WTC11 (cell line): ENCODE data around the gene PTPN12. TPM values are rescaled to one million over a fixed set of nuclear protein-coding genes. Genes with fewer than 3 reads are reported as not detected.

Experiments
- ATAC-seq: fragments of 200-7000 bp; cut with Tn5 transposase; 2 replicates; pipeline ENCODE4 v1.10.0; 2021; ENCODE audit warnings: mild to moderate bottlenecking, moderate library complexity
- CTCF ChIA-PET: fragments of 300-600 bp; sonication (Branson Sonifier 250); formaldehyde crosslinking; loops from one replicate; lab custom pipeline; 2021; ENCODE audit warnings: antibody characterized with exemption; lab: Charles Lee
- POLR2A ChIA-PET: fragments of 350-600 bp; sonication (Branson Sonifier 250); formaldehyde crosslinking; loops from one replicate; lab custom pipeline; 2021; ENCODE audit warnings: antibody characterized with exemption; lab: Charles Lee
- DNase-seq: peaks from one replicate; pipeline ENCODE4 v3.0.0; 2021; ENCODE audit warnings: low spot score
- H3K27ac Mint-ChIP-seq: 2 replicates; pipeline ENCODE4 v1.8.0; 2021; ENCODE audit warnings: mixed read lengths
- H3K27me3 Mint-ChIP-seq: 2 replicates; pipeline ENCODE4 v1.8.0; 2021; ENCODE audit warnings: low read depth, mild to moderate bottlenecking, moderate library complexity, mixed read lengths
- H3K36me3 Mint-ChIP-seq: 2 replicates; pipeline ENCODE4 v1.8.0; 2021; ENCODE audit warnings: mixed read lengths
- H3K4me1 Mint-ChIP-seq: 2 replicates; pipeline ENCODE4 v1.8.0; 2022; ENCODE audit warnings: mixed read lengths
- H3K4me3 Mint-ChIP-seq: 2 replicates; pipeline ENCODE4 v1.8.0; 2021; ENCODE audit warnings: mild to moderate bottlenecking, moderate library complexity, mixed read lengths
- H3K9me3 Mint-ChIP-seq: 2 replicates; pipeline ENCODE4 v1.8.0; 2021; ENCODE audit warnings: mixed read lengths
- E2F5 ChIP-seq: sonication (generic); formaldehyde crosslinking; IDR thresholded peaks from 2 replicates; pipeline ENCODE4 v1.8.1; 2022; ENCODE audit warnings: mild to moderate bottlenecking, moderate library complexity, missing genetic modification reagents
- ERG ChIP-seq: fragments of 250-450 bp; sonication (Bioruptor Pico); IDR thresholded peaks from 2 replicates; pipeline ENCODE4 v1.8.0; 2021; ENCODE audit warnings: mild to moderate bottlenecking
- FOXP1 ChIP-seq: sonication (generic); formaldehyde crosslinking; IDR thresholded peaks from 2 replicates; pipeline ENCODE4 v1.8.0; 2022; ENCODE audit warnings: missing genetic modification reagents, mild to moderate bottlenecking, moderate library complexity, borderline replicate concordance
- GABPB1 ChIP-seq: sonication (generic); formaldehyde crosslinking; IDR thresholded peaks from 2 replicates; pipeline ENCODE4 v1.8.1; 2023; ENCODE audit warnings: mild to moderate bottlenecking, missing genetic modification reagents
- HMGA2 ChIP-seq: fragments of 250-450 bp; sonication (Bioruptor Pico); IDR thresholded peaks from 2 replicates; pipeline ENCODE4 v1.4.0; 2021; ENCODE audit warnings: mild to moderate bottlenecking, moderate library complexity
- IRF2 ChIP-seq: sonication (generic); formaldehyde crosslinking; IDR thresholded peaks from 2 replicates; pipeline ENCODE4 v1.8.0; 2022; ENCODE audit warnings: low read depth, missing genetic modification reagents, borderline replicate concordance
- MYBL2 ChIP-seq: sonication (generic); formaldehyde crosslinking; IDR thresholded peaks from 2 replicates; pipeline ENCODE4 v1.8.1; 2023; ENCODE audit warnings: mild to moderate bottlenecking, moderate library complexity, missing genetic modification reagents
- NFATC4 ChIP-seq: fragments of 250-450 bp; sonication (Bioruptor Pico); IDR thresholded peaks from 2 replicates; pipeline ENCODE4 v1.9.0; 2021; ENCODE audit warnings: mild to moderate bottlenecking
- NR3C1 ChIP-seq: sonication (generic); formaldehyde crosslinking; conservative IDR thresholded peaks from 2 replicates; pipeline ENCODE4 v1.8.1; 2023; ENCODE audit warnings: low read depth, mild to moderate bottlenecking, missing genetic modification reagents
- SP1 ChIP-seq: sonication (generic); formaldehyde crosslinking; conservative IDR thresholded peaks from 2 replicates; pipeline ENCODE4 v1.8.1; 2022; ENCODE audit warnings: missing genetic modification reagents
- TP53 ChIP-seq: sonication (generic); formaldehyde crosslinking; IDR thresholded peaks from 2 replicates; pipeline ENCODE4 v1.8.1; 2023; ENCODE audit warnings: mild to moderate bottlenecking, missing genetic modification reagents
- ZMAT4 ChIP-seq: fragments of 250-450 bp; sonication (Bioruptor Pico); IDR thresholded peaks from 2 replicates; pipeline ENCODE4 v1.9.0; 2021; ENCODE audit warnings: mild to moderate bottlenecking
- ZNF121 ChIP-seq: sonication (generic); formaldehyde crosslinking; IDR thresholded peaks from 2 replicates; pipeline ENCODE4 v1.8.0; 2023; ENCODE audit warnings: missing genetic modification reagents
- total RNA-seq: library from RNA; stranded (reverse); gene quantifications from 3 replicates; pipeline ENCODE4 v1.2.3, GENCODE V29; 2021
- TF ChIP-seq, protein P1 (sequence below): sonication (generic); formaldehyde crosslinking; IDR thresholded peaks from 2 replicates; pipeline ENCODE4 v1.8.1; 2022; ENCODE audit warnings: missing genetic modification reagents, borderline replicate concordance
- TF ChIP-seq, protein P2 (sequence below): fragments of 250-450 bp; sonication (Bioruptor Pico); IDR thresholded peaks from 2 replicates; pipeline ENCODE4 v1.9.0; 2021; ENCODE audit warnings: moderate library complexity, mild to moderate bottlenecking, inconsistent platforms, borderline replicate concordance
- TF ChIP-seq, protein P3 (sequence below): sonication (generic); formaldehyde crosslinking; IDR thresholded peaks from 2 replicates; pipeline ENCODE4 v1.8.0; 2023; ENCODE audit warnings: missing genetic modification reagents, mild to moderate bottlenecking, borderline replicate concordance
- TF ChIP-seq, protein P4 (sequence below): fragments of 250-450 bp; sonication (Bioruptor Pico); conservative IDR thresholded peaks from 2 replicates; pipeline ENCODE4 v1.9.0; 2021; ENCODE audit warnings: mild to moderate bottlenecking

Gene PTPN12
- total RNA-seq, 1 experiment from 2014 or later = 102 TPM

DNA sequence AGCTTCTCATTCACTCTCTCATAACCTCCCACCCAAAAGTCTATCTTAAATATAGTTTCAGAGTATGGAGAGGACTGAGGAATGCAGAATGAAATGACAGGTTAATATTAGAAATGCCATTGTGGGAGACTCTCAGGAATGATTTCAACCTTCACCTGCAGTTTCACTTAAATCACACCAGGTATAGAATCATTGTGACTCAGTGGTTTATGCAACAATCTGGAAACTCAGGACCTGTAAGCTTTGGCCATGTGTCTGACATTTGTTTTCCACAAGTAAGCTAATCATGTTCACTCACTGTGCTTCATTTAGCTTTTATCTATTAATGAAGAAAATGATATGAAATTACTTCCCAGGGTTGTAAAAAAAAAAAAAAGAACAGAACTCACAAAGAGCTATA lies 8.7 kb upstream of the PTPN12 start:
- Mint-ChIP-seq H3K36me3 (no peaks in the 10 kb centered on the region), H3K9me3 (no peaks in the 10 kb centered on the region), H3K27ac (no peak overlapping the region), H3K4me1 (no peaks in the 10 kb centered on the region), H3K4me3 (no peak overlapping the region), H3K27me3 (no peaks in the 10 kb centered on the region)
- DNase-seq = no peak
- ChIA-PET POLR2A (no interaction called here), CTCF (interaction anchor here (0.6 kb wide), 1 partner anchor 23 kb away, joined by 3 read pairs; no protein-coding TSS in a partner anchor)
- ATAC-seq = no peak
- TF ChIP-seq ZMAT4 (CRISPR knock-in tag) = no peak
- no peak for TF ChIP-seq FOXP1 (CRISPR knock-in tag)
- TF ChIP-seq, protein P1, sequence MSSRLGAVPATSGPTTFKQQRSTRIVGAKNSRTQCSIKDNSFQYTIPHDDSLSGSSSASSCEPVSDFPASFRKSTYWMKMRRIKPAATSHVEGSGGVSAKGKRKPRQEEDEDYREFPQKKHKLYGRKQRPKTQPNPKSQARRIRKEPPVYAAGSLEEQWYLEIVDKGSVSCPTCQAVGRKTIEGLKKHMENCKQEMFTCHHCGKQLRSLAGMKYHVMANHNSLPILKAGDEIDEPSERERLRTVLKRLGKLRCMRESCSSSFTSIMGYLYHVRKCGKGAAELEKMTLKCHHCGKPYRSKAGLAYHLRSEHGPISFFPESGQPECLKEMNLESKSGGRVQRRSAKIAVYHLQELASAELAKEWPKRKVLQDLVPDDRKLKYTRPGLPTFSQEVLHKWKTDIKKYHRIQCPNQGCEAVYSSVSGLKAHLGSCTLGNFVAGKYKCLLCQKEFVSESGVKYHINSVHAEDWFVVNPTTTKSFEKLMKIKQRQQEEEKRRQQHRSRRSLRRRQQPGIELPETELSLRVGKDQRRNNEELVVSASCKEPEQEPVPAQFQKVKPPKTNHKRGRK (CRISPR knock-in tag) = no peak
- TF ChIP-seq, protein P2, sequence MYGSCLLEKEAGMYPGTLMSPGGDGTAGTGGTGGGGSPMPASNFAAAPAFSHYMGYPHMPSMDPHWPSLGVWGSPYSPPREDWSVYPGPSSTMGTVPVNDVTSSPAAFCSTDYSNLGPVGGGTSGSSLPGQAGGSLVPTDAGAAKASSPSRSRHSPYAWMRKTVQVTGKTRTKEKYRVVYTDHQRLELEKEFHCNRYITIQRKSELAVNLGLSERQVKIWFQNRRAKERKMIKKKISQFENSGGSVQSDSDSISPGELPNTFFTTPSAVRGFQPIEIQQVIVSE = no peak
- TF ChIP-seq E2F5 (CRISPR knock-in tag) = no peak
- TF ChIP-seq, protein P3, sequence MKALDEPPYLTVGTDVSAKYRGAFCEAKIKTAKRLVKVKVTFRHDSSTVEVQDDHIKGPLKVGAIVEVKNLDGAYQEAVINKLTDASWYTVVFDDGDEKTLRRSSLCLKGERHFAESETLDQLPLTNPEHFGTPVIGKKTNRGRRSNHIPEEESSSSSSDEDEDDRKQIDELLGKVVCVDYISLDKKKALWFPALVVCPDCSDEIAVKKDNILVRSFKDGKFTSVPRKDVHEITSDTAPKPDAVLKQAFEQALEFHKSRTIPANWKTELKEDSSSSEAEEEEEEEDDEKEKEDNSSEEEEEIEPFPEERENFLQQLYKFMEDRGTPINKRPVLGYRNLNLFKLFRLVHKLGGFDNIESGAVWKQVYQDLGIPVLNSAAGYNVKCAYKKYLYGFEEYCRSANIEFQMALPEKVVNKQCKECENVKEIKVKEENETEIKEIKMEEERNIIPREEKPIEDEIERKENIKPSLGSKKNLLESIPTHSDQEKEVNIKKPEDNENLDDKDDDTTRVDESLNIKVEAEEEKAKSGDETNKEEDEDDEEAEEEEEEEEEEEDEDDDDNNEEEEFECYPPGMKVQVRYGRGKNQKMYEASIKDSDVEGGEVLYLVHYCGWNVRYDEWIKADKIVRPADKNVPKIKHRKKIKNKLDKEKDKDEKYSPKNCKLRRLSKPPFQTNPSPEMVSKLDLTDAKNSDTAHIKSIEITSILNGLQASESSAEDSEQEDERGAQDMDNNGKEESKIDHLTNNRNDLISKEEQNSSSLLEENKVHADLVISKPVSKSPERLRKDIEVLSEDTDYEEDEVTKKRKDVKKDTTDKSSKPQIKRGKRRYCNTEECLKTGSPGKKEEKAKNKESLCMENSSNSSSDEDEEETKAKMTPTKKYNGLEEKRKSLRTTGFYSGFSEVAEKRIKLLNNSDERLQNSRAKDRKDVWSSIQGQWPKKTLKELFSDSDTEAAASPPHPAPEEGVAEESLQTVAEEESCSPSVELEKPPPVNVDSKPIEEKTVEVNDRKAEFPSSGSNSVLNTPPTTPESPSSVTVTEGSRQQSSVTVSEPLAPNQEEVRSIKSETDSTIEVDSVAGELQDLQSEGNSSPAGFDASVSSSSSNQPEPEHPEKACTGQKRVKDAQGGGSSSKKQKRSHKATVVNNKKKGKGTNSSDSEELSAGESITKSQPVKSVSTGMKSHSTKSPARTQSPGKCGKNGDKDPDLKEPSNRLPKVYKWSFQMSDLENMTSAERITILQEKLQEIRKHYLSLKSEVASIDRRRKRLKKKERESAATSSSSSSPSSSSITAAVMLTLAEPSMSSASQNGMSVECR (CRISPR knock-in tag) = no peak

DNA sequence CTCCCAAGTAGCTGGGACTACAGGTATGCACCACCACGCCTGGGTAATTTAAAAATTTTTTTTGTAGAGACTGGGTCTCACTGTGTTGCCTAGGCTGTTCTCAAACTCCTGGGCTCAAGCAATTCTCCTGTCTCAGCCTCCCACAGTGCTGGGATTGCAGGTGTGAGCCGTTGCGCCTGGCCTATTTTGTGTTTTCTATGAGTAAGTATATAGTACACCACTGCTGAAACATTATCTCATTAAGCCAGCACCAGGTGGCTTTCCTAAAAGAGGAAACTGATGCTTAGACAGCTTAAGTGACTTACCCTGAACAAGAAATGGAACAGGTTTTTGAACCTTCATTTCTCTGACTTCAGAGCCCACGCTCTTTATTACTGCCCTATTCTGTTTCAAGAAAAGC lies 7.8 kb upstream of the PTPN12 start:
- TF ChIP-seq, protein P4, sequence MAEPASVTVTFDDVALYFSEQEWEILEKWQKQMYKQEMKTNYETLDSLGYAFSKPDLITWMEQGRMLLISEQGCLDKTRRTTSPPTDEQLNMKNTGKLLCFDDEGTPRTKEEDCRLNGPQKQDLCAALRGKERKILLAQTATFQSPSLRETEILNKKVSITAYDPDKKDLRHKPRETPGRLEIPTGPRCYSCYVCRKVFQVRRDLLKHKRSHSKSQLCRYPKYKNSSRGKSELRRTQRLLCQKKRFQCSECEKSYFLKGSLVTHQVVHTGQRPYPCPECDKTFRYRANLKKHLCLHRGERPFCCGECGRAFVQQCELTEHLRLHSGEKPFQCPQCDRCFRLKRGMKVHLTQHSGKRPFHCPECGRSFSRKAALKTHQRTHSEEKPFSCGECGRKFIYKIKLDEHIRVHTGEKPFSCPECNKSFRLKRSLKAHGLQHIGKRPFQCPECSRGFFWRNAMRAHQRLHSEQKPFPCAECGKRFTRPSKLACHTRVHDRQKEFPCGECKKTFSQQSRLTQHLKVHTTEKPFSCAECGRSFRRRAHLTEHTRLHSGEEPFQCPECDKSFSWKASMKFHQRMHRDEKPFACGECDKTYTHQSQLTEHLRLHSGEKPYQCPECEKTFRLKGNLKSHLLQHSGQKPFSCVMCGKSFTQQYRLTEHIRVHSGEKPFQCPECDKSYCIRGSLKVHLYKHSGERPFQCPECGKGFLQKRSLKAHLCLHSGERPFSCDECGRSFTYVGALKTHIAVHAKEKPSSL = no peak
- TF ChIP-seq TP53 (no peak), MYBL2 (CRISPR knock-in tag) (no peak), GABPB1 (CRISPR knock-in tag) (no peak), SP1 (CRISPR knock-in tag) (no peak), IRF2 (CRISPR knock-in tag) (no peak), ERG (CRISPR knock-in tag) (no peak), HMGA2 (CRISPR knock-in tag) (no peak), NFATC4 (CRISPR knock-in tag) (no peak), ZNF121 (CRISPR knock-in tag) (no peak), NR3C1 (no peak)
- H3K4me1 Mint-ChIP-seq = no peaks in the 10 kb centered on the region
- CTCF ChIA-PET = interaction anchor here (0.6 kb wide), 1 partner anchor 24 kb away, joined by 3 read pairs; no protein-coding TSS in a partner anchor
- ATAC-seq (no peak), DNase-seq (no peak)
- peaks cover 2% of the 10 kb centered on the region; the same call in 1 of the 2 replicates for H3K36me3 Mint-ChIP-seq
- POLR2A ChIA-PET = no interaction called here
- no peak overlapping the region for H3K27ac Mint-ChIP-seq
- H3K4me3 Mint-ChIP-seq = no peak overlapping the region
- H3K9me3 Mint-ChIP-seq = no peaks in the 10 kb centered on the region
- H3K27me3 Mint-ChIP-seq = no peaks in the 10 kb centered on the region
